Measurements from ENCODE around the gene CDC42SE2.
"Not testable (repeated sequence)": the region's sequence is repeated elsewhere in the genome, so short reads cannot be mapped to it uniquely, and the experiment has no call there.

The CDC42SE2 gene

DNA sequence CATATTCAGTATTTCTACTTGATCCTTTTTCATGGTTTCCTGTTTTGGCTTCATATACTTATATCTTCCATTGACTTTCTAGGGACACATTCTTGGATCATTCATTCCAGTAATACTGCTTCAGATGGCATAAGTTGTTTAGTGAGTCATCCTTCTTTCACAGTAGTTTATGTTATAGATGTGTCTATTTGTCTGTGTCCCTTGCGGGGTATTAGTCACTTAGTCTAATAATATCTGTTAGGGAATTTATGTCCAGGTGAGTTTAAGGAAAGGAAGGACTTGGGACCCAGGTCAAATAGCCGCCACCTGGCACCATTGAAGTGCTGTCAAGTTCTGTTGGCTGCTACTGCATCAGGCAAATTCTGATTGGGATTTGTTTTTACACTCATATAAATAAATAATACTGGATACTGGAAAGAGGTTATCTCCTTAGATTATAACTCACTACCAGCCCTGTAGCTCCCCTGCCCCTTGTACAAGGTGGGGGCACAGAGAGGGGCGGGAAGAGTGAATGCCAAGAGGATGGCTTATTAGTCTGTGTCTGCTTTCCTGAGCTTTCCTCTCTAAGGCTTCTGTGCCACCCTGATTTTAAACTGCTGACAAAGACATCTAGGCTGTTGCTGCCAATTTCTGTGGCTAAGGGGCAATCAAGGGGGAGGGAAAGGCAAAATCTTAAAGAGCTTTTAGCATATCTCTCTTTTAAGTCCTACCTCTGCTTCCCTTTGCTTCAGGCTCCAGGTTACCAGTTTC lies 64.9 kb downstream of the CDC42SE2 start:
- DNase-seq (ENCODE audit: low read depth), result no peak
- TF ChIP-seq, protein P1, sequence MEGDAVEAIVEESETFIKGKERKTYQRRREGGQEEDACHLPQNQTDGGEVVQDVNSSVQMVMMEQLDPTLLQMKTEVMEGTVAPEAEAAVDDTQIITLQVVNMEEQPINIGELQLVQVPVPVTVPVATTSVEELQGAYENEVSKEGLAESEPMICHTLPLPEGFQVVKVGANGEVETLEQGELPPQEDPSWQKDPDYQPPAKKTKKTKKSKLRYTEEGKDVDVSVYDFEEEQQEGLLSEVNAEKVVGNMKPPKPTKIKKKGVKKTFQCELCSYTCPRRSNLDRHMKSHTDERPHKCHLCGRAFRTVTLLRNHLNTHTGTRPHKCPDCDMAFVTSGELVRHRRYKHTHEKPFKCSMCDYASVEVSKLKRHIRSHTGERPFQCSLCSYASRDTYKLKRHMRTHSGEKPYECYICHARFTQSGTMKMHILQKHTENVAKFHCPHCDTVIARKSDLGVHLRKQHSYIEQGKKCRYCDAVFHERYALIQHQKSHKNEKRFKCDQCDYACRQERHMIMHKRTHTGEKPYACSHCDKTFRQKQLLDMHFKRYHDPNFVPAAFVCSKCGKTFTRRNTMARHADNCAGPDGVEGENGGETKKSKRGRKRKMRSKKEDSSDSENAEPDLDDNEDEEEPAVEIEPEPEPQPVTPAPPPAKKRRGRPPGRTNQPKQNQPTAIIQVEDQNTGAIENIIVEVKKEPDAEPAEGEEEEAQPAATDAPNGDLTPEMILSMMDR (IDR thresholded peaks at IDR 0.05; ENCODE audit: insufficient read depth, low read depth, low read length, missing control alignments), result no peak

DNA sequence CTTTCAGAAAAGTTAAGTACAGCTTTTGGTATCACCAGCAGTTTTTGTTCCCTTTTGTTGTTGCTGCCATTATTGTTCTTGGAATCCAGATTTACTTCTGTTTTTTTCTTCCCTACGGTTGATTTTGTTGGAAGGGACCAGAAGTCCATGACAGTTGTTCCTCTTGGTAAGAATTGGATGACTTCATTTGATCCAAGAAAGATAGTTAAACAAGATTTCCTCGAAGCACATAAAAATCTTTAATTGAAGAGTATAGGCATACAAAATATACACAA lies 65.4 kb downstream of the CDC42SE2 start:
- DNase-seq (ENCODE audit: low read depth), result no peak
- TF ChIP-seq, protein P1 (IDR thresholded peaks at IDR 0.05; ENCODE audit: insufficient read depth, low read depth, low read length, missing control alignments), result no peak
- no peak overlapping the region for H3K4me3 ChIP-seq (ENCODE audit: low read depth, low read length)

More for the DNA sequence above, 64.9 kb downstream of the CDC42SE2 start:
- no peak overlapping the region for H3K4me3 ChIP-seq (ENCODE audit: low read depth, low read length)

DNA sequence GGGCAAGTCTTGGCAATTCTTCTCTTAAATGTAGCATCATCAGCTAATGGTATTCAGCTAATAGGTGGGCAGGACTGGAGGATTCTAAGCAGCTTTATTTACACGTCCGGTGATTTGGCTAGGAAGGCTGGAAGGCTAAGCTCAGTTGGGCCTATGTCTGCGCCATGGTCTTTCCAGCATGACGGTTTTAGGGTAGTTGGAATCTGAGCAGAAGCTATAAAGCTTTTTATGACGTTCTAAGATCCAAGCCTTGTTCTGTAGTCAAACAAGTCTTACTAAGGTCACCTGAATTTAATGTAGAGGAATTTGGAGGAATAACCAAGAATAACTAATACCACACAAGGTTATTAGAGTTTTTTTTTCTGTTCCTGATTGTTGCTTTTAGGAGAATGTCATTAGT lies 66.2 kb downstream of the CDC42SE2 start:
- TF ChIP-seq, protein P1 (IDR thresholded peaks at IDR 0.05; ENCODE audit: insufficient read depth, low read depth, low read length, missing control alignments), result no peak
- H3K4me3 ChIP-seq (ENCODE audit: low read depth, low read length), result no peak overlapping the region
- DNase-seq (ENCODE audit: low read depth), result no peak

DNA sequence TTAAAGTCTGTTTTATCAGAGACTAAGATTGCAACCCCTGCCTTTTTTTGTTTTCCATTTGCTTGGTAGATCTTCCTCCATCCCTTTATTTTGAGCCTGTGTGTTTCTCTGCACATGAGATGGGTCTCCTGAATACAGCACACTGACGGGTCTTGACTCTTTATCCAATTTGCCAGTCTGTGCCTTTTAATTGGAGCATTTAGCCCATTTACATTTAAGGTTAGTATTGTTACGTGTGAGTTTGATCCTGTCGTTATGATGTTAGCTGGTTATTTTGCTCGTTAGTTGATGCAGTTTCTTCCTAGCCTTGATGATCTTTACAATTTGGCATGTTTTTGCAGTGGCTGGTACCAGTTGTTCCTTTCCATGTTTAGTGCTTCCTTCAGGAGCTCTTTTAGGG lies 71.9 kb downstream of the CDC42SE2 start:
- not testable (repeated sequence) for H3K4me3 ChIP-seq (ENCODE audit: low read depth, low read length); DNase-seq (ENCODE audit: low read depth)

DNA sequence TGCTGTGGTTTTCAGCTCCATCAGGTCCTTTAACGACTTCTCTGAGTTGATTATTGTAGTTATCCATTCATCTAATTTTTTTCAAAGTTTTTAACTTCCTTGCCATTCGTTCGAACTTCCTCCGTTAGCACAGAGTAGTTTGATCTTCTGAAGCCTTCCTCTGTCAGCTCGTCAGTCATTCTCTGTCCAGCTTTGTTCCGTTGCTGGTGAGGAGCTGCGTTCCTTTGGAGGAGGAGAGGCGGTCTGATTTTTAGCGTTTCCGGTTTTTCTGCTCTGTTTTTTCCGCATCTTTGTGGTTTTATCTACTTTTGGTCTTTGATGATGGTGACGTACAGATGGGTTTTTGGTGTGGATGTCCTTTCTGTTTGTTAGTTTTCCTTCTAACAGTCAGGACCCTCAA lies 72.9 kb downstream of the CDC42SE2 start:
- not testable (repeated sequence) for DNase-seq (ENCODE audit: low read depth); H3K4me3 ChIP-seq (ENCODE audit: low read depth, low read length)

DNA sequence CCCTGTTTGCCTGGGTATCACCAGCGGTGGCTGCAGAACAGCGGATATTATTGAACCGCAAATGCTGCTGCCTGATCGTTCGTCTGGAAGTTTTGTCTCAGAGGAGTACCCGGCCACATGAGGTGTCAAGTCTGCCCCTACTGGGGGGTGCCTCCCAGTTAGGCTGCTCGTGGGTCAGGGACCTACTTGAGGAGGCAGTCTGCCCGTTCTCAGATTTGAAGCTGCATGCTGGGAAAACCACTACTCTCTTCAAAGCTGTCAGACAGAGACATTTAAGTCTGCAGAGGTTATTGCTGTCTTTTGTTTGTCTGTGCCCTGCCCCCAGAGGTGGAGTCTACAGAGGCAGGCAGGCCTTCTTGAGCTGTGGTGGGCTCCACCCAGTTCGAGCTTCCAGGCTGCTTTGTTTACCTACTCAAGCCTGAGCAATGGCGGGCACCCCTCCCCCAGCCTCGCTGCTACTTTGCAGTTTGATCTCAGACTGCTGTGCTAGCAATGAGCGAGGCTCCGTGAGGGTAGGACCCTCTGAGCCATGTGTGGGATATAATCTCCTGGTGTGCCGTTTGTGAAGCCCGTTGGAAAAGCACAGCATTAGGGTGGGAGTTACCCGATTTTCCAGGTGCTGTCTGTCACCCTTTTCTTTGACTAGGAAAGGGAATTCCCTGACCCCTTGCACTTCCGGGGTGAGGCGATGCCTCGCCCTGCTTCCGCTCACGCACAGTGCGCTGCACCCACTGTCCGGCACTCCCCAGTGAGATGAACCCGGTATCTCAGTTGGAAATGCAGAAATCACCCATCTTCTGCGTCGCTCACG lies 73.6 kb downstream of the CDC42SE2 start:
- H3K4me3 ChIP-seq (ENCODE audit: low read depth, low read length); DNase-seq (ENCODE audit: low read depth): not testable (repeated sequence)

DNA sequence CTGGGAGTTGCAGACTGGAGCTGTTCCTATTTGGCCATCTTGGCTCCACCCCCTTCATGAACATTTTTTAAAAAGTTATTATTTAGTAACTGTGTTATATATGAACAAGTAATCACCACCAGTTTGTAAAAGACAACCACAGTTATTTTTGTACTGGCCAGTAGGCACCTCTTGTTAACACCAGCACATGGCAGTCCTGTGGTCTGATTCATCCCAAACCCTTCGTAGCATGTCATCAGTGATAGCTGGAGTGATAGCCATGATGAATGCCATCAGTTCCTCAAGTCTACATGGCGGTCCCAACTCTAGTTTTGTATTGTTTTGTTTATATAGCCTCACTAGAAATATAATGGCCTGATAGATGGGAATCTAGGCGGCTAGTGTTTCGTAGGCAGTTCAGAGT lies 74.2 kb downstream of the CDC42SE2 start:
- H3K4me3 ChIP-seq (ENCODE audit: low read depth, low read length), result no peak overlapping the region
- DNase-seq (ENCODE audit: low read depth), result no peak
- TF ChIP-seq, protein P1 (IDR thresholded peaks at IDR 0.05; ENCODE audit: insufficient read depth, low read depth, low read length, missing control alignments), result no peak

DNA sequence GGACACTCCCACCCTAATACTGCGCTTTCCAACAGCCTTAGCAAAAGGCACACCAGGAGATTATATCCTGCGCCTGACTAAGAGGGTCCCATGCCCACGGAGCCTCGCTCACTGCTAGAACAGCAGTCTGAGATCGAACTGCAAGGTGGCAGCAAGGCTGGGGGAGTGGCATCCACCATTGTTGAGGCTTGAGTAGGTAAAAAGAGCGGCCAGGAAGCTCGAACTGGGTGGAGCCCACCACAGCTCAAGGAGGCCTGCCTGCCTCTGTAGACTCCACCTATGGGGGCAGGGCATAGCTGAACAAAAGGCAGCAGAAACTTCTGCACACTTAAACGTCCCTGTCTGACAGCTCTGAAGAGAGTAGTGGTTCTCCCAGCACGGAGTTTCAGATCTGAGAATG lies 80.4 kb downstream of the CDC42SE2 start:
- DNase-seq (ENCODE audit: low read depth), result not testable (repeated sequence)

DNA sequence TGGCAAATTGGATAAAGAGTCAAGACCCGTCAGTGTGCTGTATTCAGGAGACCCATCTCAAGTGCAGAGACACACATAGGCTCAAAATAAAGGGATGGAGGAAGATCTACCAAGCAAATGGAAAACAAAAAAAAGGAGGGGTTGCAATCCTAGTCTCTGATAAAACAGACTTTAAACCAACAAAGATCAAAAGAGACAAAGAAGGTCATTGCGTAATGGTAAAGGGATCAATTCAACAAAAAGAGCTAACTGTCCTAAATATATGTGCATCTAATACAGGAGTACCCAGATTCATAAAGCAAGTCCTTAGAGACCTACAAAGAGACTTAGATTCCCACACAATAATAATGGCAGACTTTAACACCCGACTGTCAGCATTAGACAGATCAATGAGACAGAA lies 82.4 kb downstream of the CDC42SE2 start:
- DNase-seq (ENCODE audit: low read depth); H3K4me3 ChIP-seq (ENCODE audit: low read depth, low read length): not testable (repeated sequence)

More for the DNA sequence above, 80.4 kb downstream of the CDC42SE2 start:
- H3K4me3 ChIP-seq (ENCODE audit: low read depth, low read length), result not testable (repeated sequence)

Data from GM12865 (cell line).